IMR-90 (cell line): Measurements from ENCODE around the gene DCHS2. TPM values are rescaled to one million over a fixed set of nuclear protein-coding genes. Genes with fewer than 3 reads are reported as not detected.

Experiments used
- ATAC-seq: fragments of 200-7000 bp; cut with Tn5 transposase; 2 replicates; pipeline ENCODE4 v1.9.1; 2020; ENCODE audit warnings: low read depth, mild to moderate bottlenecking, moderate library complexity
- BruUV-seq: library from RNA; stranded (reverse); fragments of 400-500 nt; replicated peaks from 2 replicates; lab custom pipeline; 2021; lab: Mats Ljungman, UMichigan
- CTCF ChIA-PET: fragments of 300-600 bp; formaldehyde crosslinking; extraction: SDS; loops from one replicate; lab custom pipeline; 2021; ENCODE audit warnings: antibody characterized with exemption; lab: Yijun Ruan, JAX
- POLR2A ChIA-PET: fragments of 300-600 bp; sonication (Branson Sonifier 250); formaldehyde crosslinking; loops from one replicate; lab custom pipeline; 2022; ENCODE audit warnings: antibody characterized with exemption; ENCODE audit not compliant: unreplicated experiment; lab: Charles Lee
- DNase-seq: peaks from one replicate; pipeline ENCODE4 v3.0.0; 2013
- H2AFZ ChIP-seq: replicated peaks from 2 replicates; pipeline ENCODE3; 2013; ENCODE audit warnings: low read length, mild to moderate bottlenecking; ENCODE audit not compliant: poor library complexity
- H2AK5ac ChIP-seq: 2 replicates; pipeline ENCODE4 v1.6.1; 2013; ENCODE audit warnings: low read depth, low read length, inconsistent platforms
- H2AK9ac ChIP-seq: replicated peaks from 2 replicates; pipeline ENCODE3; 2013; ENCODE audit warnings: mild to moderate bottlenecking, low read depth, low read length, moderate library complexity; ENCODE audit not compliant: poor library complexity
- H2BK120ac ChIP-seq: 2 replicates; pipeline ENCODE4 v1.6.1; 2013; ENCODE audit warnings: low read depth, low read length, inconsistent platforms
- H2BK15ac ChIP-seq: 3 replicates; pipeline ENCODE4 v1.6.1; 2013; ENCODE audit warnings: low read depth, low read length, inconsistent platforms
- H2BK20ac ChIP-seq: 2 replicates; pipeline ENCODE4 v1.6.1; 2013; ENCODE audit warnings: low read depth, mild to moderate bottlenecking, inconsistent platforms, low read length, moderate library complexity
- H2BK5ac ChIP-seq: 2 replicates; pipeline ENCODE4 v1.6.1; 2013; ENCODE audit warnings: mild to moderate bottlenecking, low read depth, low read length, inconsistent platforms; ENCODE audit not compliant: poor library complexity, severe bottlenecking
- H3K14ac ChIP-seq: replicated peaks from 2 replicates; pipeline ENCODE4 v1.6.1; 2013; ENCODE audit warnings: low read depth, low read length, inconsistent platforms
- H3K18ac ChIP-seq: 2 replicates; pipeline ENCODE4 v1.6.1; 2013; ENCODE audit warnings: low read depth, low read length, control low read depth
- H3K23ac ChIP-seq: 2 replicates; pipeline ENCODE4 v1.6.1; 2013; ENCODE audit warnings: low read depth, low read length, inconsistent platforms
- H3K27ac ChIP-seq: 2 replicates; pipeline ENCODE4 v1.5.1; 2013; ENCODE audit warnings: mild to moderate bottlenecking, control low read depth, low read length; ENCODE audit not compliant: insufficient read depth
- H3K27me3 ChIP-seq: 2 replicates; pipeline ENCODE4 v1.6.1; 2013; ENCODE audit warnings: low read length; ENCODE audit not compliant: control insufficient read depth, insufficient read depth
- H3K36me3 ChIP-seq: 2 replicates; pipeline ENCODE4 v1.6.1; 2013; ENCODE audit warnings: low read length, mixed read lengths; ENCODE audit not compliant: control insufficient read depth, insufficient read depth
- H3K4ac ChIP-seq: 2 replicates; pipeline ENCODE4 v1.6.1; 2013; ENCODE audit warnings: low read depth, low read length, inconsistent platforms
- H3K4me1 ChIP-seq: 2 replicates; pipeline ENCODE4 v1.6.1; 2013; ENCODE audit warnings: low read length, mixed read lengths; ENCODE audit not compliant: control insufficient read depth, insufficient read depth
- H3K4me2 ChIP-seq: 2 replicates; pipeline ENCODE4 v1.6.1; 2013; ENCODE audit warnings: low read depth, mild to moderate bottlenecking, control low read depth, low read length, moderate library complexity
- H3K4me3 ChIP-seq: 2 replicates; pipeline ENCODE4 v1.5.1; 2013; ENCODE audit warnings: low read depth, mild to moderate bottlenecking, control low read depth, low read length, moderate library complexity; ENCODE audit not compliant: insufficient read depth
- H3K56ac ChIP-seq: 2 replicates; pipeline ENCODE4 v1.6.1; 2013; ENCODE audit warnings: low read length, inconsistent platforms; ENCODE audit not compliant: insufficient read depth; ENCODE audit errors: extremely low read depth
- H3K79me1 ChIP-seq, 2 experiments: 2 replicates each; pipeline ENCODE4 v1.6.1; 2013; ENCODE audit warnings: low read length in 2 of 2, inconsistent platforms in 1 of 2, low read depth in 1 of 2
- H3K9ac ChIP-seq: 2 replicates; pipeline ENCODE4 v1.6.1; 2013; ENCODE audit warnings: low read depth, low read length, control low read depth
- H3K9me1 ChIP-seq: 2 replicates; pipeline ENCODE4 v1.6.1; 2013; ENCODE audit warnings: low read length, inconsistent platforms; ENCODE audit not compliant: insufficient read depth
- H3K9me3 ChIP-seq: 2 replicates; pipeline ENCODE4 v1.6.1; 2013; ENCODE audit warnings: low read length; ENCODE audit not compliant: control insufficient read depth, insufficient read depth
- H4K20me1 ChIP-seq: 2 replicates; pipeline ENCODE4 v1.6.1; 2013; ENCODE audit warnings: low read length, inconsistent platforms; ENCODE audit not compliant: insufficient read depth
- H4K5ac ChIP-seq: 2 replicates; pipeline ENCODE4 v1.6.1; 2013; ENCODE audit warnings: mild to moderate bottlenecking, low read depth, low read length, control low read depth
- H4K8ac ChIP-seq, 2 experiments: 2 replicates each; pipeline ENCODE4 v1.6.1; 2013; ENCODE audit warnings: low read depth in 2 of 2, low read length in 2 of 2, control low read depth in 1 of 2, inconsistent platforms in 1 of 2
- H4K91ac ChIP-seq: 2 replicates; pipeline ENCODE4 v1.6.1; 2013; ENCODE audit warnings: low read depth, low read length, inconsistent platforms; ENCODE audit not compliant: insufficient read depth
- BHLHE40 ChIP-seq: fragments of 150-350 bp; IDR thresholded peaks from 2 replicates; pipeline ENCODE4 v1.6.1; 2016; ENCODE audit warnings: mild to moderate bottlenecking, low read depth, low read length
- CEBPB ChIP-seq: IDR thresholded peaks from 2 replicates; pipeline ENCODE4 v1.6.1; 2012; ENCODE audit warnings: low read depth, low read length, improper control_type of control experiment
- FOS ChIP-seq: fragments of 150-350 bp; IDR thresholded peaks from 2 replicates; pipeline ENCODE4 v1.6.1; 2016; ENCODE audit warnings: low read depth, low read length
- MAFK ChIP-seq: IDR thresholded peaks from 2 replicates; pipeline ENCODE4 v1.6.1; 2012; ENCODE audit warnings: low read depth, low read length, improper control_type of control experiment
- MAZ ChIP-seq: IDR thresholded peaks from 2 replicates; pipeline ENCODE4 v1.6.1; 2012; ENCODE audit warnings: low read depth, mild to moderate bottlenecking, low read length, improper control_type of control experiment, moderate library complexity, borderline replicate concordance
- MXI1 ChIP-seq: IDR thresholded peaks from 2 replicates; pipeline ENCODE4 v1.6.1; 2012; ENCODE audit warnings: low read depth, mild to moderate bottlenecking, low read length, moderate library complexity, borderline replicate concordance
- POLR2A ChIP-seq: IDR thresholded peaks from 2 replicates; pipeline ENCODE4 v1.6.1; 2012; ENCODE audit warnings: mild to moderate bottlenecking, low read depth, low read length
- RAD21 ChIP-seq: IDR thresholded peaks from 2 replicates; pipeline ENCODE4 v1.6.1; 2012; ENCODE audit warnings: low read length, improper control_type of control experiment
- RCOR1 ChIP-seq: IDR thresholded peaks from 2 replicates; pipeline ENCODE4 v1.6.1; 2012; ENCODE audit warnings: mild to moderate bottlenecking, low read length, improper control_type of control experiment; ENCODE audit not compliant: insufficient replicate concordance
- WGBS, 2 experiments: methylation state at CpG; one replicate each; pipeline versions ENCODE4 v1.1.5 to v1.1.7; 2013; ENCODE audit warnings: missing lambda C conversion rate in 2 of 2; ENCODE audit not compliant: insufficient read length in 1 of 2; ENCODE audit errors: extremely low coverage in 2 of 2; 5-methylcytosine and 5-hydroxymethylcytosine counted together
- dilution Hi-C: fragments of 300-500 bp; cut with HindIII; formaldehyde crosslinking; loops from one replicate; pipeline ENCODE4 v1.14.3; 2018; ENCODE audit warnings: low sequenced_read_pairs; ENCODE audit not compliant: unreplicated experiment
- in situ Hi-C: fragments of 300-500 bp; cut with MboI; formaldehyde crosslinking; loops from 3 replicates; pipeline ENCODE4 v1.14.3; 2019; ENCODE audit warnings: low sequenced_read_pairs, inconsistent platforms, mixed read lengths
- intact Hi-C: fragments of 100-400 bp; cut with micrococcal nuclease; formaldehyde crosslinking; loops from 2 replicates; pipeline ENCODE4 v1.10.0; 2022
- polyA plus RNA-seq, 3 experiments: library from polyadenylated mRNA; depleted of rRNA; stranded (reverse); fragments of >200 nt; gene quantifications; 2 replicates each; pipeline ENCODE4 v1.2.3, GENCODE V29; 2012; ENCODE audit warnings: low replicate concordance in 1 of 3
- total RNA-seq: library from RNA; depleted of rRNA; stranded (reverse); fragments of >200 nt; gene quantifications from 2 replicates; pipeline ENCODE4 v1.2.3, GENCODE V29; 2012

Gene DCHS2
- total and polyA plus RNA-seq, 2 of the 4 experiments (the other 2 are of a cell fraction), result not detected

- dilution Hi-C loops (no loop called here), in situ Hi-C loops (no loop called here)
- no peaks in the 10 kb centered on the region for H3K9me1 ChIP-seq
These were observed 36.5 kb downstream of the DCHS2 start for GRCh38 chr4:154455111-154455510.

More at GRCh38 chr4:154455111-154455510, 36.5 kb downstream of the DCHS2 start:
- no peaks in the 10 kb centered on the region for H3K79me1 ChIP-seq
- intact Hi-C loops, result no loop called here
- ATAC-seq (no peak), DNase-seq (no peak)
- H4K20me1 ChIP-seq, result no peaks in the 10 kb centered on the region
- no peak overlapping the region for H2AK5ac ChIP-seq
- H4K5ac ChIP-seq, result no peak overlapping the region
- H3K9me3 ChIP-seq, result no peaks in the 10 kb centered on the region
- no peak overlapping the region for H2BK120ac ChIP-seq
- H4K8ac ChIP-seq, result no peak overlapping the region
- H3K14ac ChIP-seq, result no peak overlapping the region
- TF ChIP-seq POLR2A, result no peak
- TF ChIP-seq RCOR1, result no peak
- TF ChIP-seq MAFK, result no peak
- TF ChIP-seq BHLHE40, result no peak
- TF ChIP-seq CEBPB, result no peak
- TF ChIP-seq RAD21, result no peak
- no peak for TF ChIP-seq MXI1
- no peak for TF ChIP-seq FOS
- TF ChIP-seq MAZ, result no peak
- H3K23ac ChIP-seq, result no peak overlapping the region
- no peak overlapping the region for H3K4me3 ChIP-seq
- ChIA-PET POLR2A (no interaction called here), CTCF (no interaction called here)
- no peak overlapping the region for H3K56ac ChIP-seq
- no peaks in the 10 kb centered on the region for H3K27me3 ChIP-seq
- no peak overlapping the region for H3K4ac ChIP-seq
- no peak overlapping the region for H2BK15ac ChIP-seq
- H3K4me2 ChIP-seq, result no peak overlapping the region
- no TSS peak for BruUV-seq
- H2BK20ac ChIP-seq, result no peak overlapping the region
- no peak overlapping the region for H2BK5ac ChIP-seq
- no peak overlapping the region for H3K27ac ChIP-seq
- H3K9ac ChIP-seq, result no peak overlapping the region
- H3K36me3 ChIP-seq, result no peaks in the 10 kb centered on the region
- no peaks in the 10 kb centered on the region for H3K4me1 ChIP-seq
- no CpG with 5 or more reads among the region's 1 CpG for WGBS, 2 experiments
- H2AK9ac ChIP-seq, result no peak overlapping the region
- no peak overlapping the region for H4K91ac ChIP-seq
- no peak overlapping the region for H2AFZ ChIP-seq
- H3K18ac ChIP-seq, result no peak overlapping the region
